Esophagus muscularis mucosa (tissue), 4 donors: Measurements from ENCODE around the gene FBXW8.

Source experiments
- CTCF ChIP-seq, 3 experiments: fragments of 200-600 bp in 2 of 3; fragments of 450-650 bp in 1 of 3; sonication (generic) in 2 of 3; IDR thresholded peaks; one replicate each; pipeline ENCODE4 v1.5.1; 2017 to 2019; ENCODE audit warnings: antibody characterized with exemption in 3 of 3, mild to moderate bottlenecking in 2 of 3, moderate library complexity in 1 of 3
- EP300 ChIP-seq: sonication (generic); formaldehyde crosslinking; IDR thresholded peaks from one replicate; pipeline ENCODE4 v1.6.1; 2017; ENCODE audit warnings: antibody characterized with exemption
- POLR2A ChIP-seq: fragments of 450-650 bp; IDR thresholded peaks from one replicate; pipeline ENCODE4 v1.6.1; 2017; ENCODE audit warnings: antibody characterized with exemption, moderate library complexity, mild to moderate bottlenecking, low read depth

- no peak for TF ChIP-seq CTCF (IDR thresholded peaks at IDR 0.05)
- no peak for TF ChIP-seq EP300
- no peak for TF ChIP-seq POLR2A
These were observed 143.5 kb downstream of the FBXW8 start for GRCh38 chr12:117054279-117054678.
